ENCODE results near the gene RPE65.
"Not testable (repeated sequence)": the region's sequence is repeated elsewhere in the genome, so short reads cannot be mapped to it uniquely, and the experiment has no call there.

RPE65 gene

DNA sequence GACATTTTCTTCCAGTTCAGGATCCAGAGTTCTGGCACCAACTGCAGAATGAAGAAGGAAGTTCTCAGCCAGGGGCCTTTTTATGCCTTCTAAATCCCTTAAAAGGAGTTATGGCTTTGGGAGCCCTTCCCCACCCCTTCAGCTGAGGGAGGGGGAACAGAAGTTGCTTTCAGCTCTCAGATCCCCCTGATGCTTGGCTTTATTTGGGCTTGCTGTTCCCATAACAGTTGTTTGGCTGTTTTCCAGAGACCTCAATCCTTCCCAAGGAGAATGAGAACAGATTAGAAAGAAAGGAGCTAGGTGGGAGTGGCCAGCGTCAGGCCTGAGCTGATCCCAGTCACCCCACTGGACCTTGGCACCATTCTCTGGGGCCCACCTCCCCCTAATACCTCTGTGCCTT, at the start of gene RPE65:
TSS of gene RPE65 (minus strand) at position 54 of the 400 bp plus-strand sequence. CDS start at position 5, 49 bp downstream.
- peak; percentile 65 for DNase-seq (ENCODE audit: low read depth)
- H3K4me3 ChIP-seq (replicated peaks; ENCODE audit: low read depth, low read length): no peak within 1 kb of the TSS
- TF ChIP-seq, protein P1, sequence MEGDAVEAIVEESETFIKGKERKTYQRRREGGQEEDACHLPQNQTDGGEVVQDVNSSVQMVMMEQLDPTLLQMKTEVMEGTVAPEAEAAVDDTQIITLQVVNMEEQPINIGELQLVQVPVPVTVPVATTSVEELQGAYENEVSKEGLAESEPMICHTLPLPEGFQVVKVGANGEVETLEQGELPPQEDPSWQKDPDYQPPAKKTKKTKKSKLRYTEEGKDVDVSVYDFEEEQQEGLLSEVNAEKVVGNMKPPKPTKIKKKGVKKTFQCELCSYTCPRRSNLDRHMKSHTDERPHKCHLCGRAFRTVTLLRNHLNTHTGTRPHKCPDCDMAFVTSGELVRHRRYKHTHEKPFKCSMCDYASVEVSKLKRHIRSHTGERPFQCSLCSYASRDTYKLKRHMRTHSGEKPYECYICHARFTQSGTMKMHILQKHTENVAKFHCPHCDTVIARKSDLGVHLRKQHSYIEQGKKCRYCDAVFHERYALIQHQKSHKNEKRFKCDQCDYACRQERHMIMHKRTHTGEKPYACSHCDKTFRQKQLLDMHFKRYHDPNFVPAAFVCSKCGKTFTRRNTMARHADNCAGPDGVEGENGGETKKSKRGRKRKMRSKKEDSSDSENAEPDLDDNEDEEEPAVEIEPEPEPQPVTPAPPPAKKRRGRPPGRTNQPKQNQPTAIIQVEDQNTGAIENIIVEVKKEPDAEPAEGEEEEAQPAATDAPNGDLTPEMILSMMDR (IDR thresholded peaks at IDR 0.05; ENCODE audit: low read length, missing control alignments): no peak

DNA sequence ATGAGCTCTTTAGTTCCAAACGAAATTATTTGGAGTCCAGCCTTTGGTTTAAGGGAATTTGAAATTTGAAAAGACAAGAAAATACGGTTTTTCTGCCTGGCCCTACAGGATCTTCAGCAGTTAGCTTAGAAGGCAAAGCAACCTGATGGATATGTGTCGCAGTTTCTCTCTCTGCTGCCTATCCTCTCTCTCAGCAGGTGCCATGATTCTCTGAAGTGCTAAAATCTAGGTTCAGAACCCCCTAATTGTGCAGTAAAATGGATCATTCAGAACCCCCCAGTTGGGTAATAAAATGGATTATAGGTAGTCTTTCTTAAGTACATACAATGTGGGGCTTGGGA, 47.6 kb upstream of the RPE65 start:
- H3K4me3 ChIP-seq (replicated peaks; ENCODE audit: low read depth, low read length): peak overlapping the region; percentile 88
- no peak for DNase-seq (ENCODE audit: low read depth)
- TF ChIP-seq, protein P1 (IDR thresholded peaks at IDR 0.05; ENCODE audit: low read length, missing control alignments): no peak

DNA sequence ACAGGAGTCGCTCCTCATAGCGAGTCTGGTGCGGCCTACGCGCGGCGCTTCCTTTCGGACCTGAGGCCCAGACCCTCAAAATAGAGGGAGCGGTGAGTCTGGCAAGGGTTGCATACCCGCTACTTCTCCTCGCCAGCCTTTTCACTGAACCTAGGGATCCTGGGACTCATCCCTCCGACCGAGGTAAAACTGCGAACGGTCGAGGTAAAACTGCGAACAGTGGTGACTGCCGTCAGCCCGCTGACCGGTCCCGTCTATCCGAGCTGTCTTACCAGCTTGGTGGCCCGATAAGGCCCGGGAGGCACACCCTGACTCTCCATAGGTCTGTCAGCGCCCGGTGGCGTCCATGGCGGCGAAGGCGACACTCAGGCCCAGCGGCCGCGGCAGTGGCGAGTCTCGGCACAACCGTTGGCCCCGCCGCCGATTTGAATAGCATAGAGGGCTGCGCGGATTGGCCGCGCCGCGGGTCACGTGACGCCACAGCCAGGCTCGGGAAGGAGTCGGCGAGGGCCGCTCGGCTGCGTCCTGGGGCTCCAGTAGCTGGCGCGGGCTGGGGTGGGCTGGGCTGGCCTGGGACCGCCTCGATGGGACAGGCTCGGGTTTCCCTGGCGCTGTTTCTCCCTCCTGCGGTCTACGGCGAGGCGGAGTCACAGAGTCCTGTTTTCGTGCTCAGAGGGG, 47.1 kb upstream of the RPE65 start, which contains the start of gene DEPDC1:
TSS of gene DEPDC1 (minus strand) at position 403 of the 678 bp plus-strand sequence. CDS start at position 320, 83 bp downstream.
- DNase-seq (ENCODE audit: low read depth): peak; percentile 94
- TF ChIP-seq, protein P1 (IDR thresholded peaks at IDR 0.05; ENCODE audit: low read length, missing control alignments): peak; percentile 7
- H3K4me3 ChIP-seq (replicated peaks; ENCODE audit: low read depth, low read length): peak within 1 kb of the TSS; percentile 88

DNA sequence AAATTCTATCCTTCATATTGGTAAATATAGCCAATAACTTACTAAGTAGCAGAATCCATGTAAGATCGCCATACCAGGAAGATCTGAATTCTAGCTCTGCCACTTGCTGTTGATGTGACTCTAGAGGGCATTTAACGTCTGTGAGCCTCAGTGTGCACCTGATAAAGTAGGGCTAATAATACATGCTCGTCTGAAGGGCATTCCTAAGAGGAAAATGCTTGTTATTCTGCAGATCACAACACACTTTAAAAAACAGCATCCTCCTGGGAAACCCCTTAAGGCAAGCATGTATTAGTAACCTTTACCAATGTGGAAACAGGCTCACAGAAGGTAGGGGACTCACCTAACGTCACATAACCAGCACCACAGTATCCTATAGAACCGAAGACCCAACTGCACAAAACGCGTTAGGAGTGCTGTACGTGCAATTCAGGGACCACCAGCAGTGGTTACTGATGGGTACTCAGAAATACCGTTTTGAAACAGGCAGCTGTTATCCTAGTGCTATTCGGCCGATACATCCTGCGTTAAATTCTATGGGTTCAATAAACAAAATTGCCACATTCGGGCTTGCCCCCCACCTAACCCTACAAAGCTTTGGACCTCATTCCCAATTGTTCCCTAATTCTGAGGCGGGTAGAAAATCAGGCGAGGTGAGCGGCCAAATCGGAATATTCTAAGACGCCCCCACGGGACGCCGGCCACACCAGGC, 46.4 kb upstream of the RPE65 start:
- TF ChIP-seq, protein P1 (IDR thresholded peaks at IDR 0.05; ENCODE audit: low read length, missing control alignments): no peak
- H3K4me3 ChIP-seq (replicated peaks; ENCODE audit: low read depth, low read length): peak overlapping the region; percentile 88
- DNase-seq (ENCODE audit: low read depth): no peak

DNA sequence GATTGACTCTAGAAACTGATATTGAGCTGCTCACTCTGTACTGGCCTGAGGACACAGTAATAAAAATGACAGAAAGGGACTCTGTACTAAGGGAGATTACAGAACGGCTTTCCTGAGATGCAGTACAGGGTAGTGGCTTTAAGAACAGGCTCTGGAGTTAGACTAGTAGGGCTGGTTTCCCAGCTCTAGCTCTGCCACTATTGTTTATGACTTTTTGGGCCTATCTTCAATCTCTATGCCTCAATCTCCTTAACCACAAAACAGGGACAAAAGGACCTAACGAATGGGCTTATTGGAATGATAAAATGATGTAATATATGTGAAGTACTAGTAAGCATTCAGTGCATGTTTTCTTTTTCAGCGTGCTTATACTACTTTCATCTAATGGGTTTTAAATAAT, 45.8 kb upstream of the RPE65 start:
- TF ChIP-seq, protein P1 (IDR thresholded peaks at IDR 0.05; ENCODE audit: low read length, missing control alignments): no peak
- DNase-seq (ENCODE audit: low read depth): no peak
- H3K4me3 ChIP-seq (replicated peaks; ENCODE audit: low read depth, low read length): peak overlapping the region; percentile 88

DNA sequence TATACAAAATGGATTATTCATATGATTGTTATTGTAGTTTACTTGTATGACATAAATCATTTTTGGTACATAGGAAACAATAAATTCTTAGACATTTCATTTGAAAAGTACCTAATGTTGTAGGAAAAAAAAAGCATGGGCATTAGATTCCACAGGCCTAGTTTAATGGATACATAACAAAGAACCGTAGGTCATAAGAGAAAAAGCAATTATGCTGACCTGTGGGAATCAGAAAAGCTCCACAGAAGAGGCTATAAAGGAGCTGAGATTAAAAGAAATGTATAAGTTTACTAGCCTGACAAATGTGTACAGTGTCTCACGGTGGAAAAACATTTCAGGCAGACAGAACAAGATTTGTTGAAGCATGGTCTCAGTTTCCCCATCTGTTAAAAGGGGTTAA, 43.4 kb upstream of the RPE65 start:
- TF ChIP-seq, protein P1 (IDR thresholded peaks at IDR 0.05; ENCODE audit: low read length, missing control alignments): no peak
- no peak overlapping the region for H3K4me3 ChIP-seq (replicated peaks; ENCODE audit: low read depth, low read length)
- DNase-seq (ENCODE audit: low read depth): no peak

DNA sequence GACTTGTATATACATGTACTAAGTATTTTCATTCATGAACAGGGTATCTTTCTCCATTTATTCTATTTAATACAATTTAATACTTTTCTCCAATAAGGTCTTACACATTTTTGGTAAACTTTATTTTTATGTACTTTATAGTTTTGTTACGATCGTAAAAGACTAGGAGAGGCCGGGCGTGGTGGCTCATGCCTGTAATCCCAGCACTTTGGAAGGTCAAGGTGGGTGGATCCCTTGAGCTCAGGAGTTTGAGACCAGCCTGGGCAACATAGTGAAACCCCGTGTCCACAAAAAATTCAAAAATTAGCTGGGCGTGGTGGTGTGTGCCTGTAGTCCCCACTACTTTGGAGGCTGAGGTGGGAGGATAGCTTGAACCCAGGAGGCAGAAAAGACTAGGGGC, 42.5 kb upstream of the RPE65 start:
- not testable (repeated sequence) for DNase-seq (ENCODE audit: low read depth); H3K4me3 ChIP-seq (replicated peaks; ENCODE audit: low read depth, low read length)

Data from fibroblast of pulmonary artery (primary cell).